Activated CD4-positive, alpha-beta T cell treated with anti-CD3 and anti-CD28 coated beads for 24 hours (primary cell): Measurements from ENCODE around the gene ATOX1.

Source experiments
- DNase-seq, 2 donors: peaks; one replicate each; pipeline ENCODE4 v3.0.0-alpha.2; 2020; ENCODE audit warnings: low read depth in 2 of 2

Gene ATOX1

DNA sequence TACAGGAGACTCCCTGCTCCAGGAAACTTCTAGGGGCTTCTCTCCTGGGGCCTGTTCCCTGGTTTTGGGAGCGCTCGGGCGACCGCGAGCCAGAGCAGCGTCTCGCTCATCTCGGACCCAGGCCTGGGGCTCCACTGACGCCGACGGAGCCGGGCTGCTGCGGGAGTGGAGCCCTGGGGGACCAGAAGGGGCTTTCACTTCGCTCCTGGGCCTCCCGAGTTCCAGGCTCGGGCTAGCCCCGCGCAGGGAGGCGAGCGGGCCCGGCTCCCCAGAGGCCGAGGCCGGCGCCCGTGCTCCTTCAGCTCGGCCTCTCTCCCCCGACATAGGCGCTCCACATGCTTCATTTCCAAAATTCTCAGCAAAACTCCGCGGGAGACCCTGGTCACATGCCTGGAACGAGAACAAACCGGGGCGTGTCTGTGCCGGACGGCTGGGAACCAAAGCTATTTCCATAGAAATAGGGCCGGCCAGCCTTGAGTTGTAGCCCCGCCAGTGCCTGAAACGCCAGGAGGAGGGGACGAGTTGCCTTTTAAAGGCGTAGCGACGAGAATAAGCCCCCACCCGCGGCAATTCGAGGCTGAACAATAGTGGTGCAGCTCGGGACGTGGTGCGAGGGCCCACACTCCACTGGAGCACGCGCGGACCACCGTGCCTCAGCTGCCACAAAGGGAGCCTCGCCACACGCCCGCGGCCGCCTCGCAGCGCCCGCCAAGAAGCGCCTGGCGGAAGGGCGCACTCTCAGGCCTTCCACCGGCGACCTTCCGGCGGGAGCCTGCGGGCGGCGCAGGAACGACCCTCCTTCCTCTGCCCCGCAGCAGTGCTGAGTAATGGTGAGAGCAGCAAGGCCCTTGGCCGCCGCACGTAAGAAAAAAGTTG is 12.2 kb upstream of the ATOX1 start:
- no peak for DNase-seq

- DNase-seq, result no peak
These were observed 8.5 kb upstream of the ATOX1 start for GRCh38 chr5:151766975-151767374.

- no peak for DNase-seq
These were observed 6.4 kb upstream of the ATOX1 start for GRCh38 chr5:151764801-151765200.

DNA sequence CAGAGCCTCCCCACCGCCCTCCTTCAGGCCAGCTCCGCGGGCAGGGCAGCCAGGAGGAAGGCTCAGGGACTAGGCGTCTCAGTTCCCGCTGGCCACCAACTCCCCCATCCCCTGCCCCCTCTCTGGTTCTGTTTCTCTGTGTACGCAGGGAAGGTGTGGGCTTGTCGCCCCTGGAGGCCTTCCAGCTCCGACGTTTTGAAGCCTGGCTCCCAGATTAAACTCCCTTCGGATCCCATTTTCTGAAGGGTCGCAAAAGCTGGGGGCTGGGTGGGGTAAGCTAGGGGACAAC is 346 bp downstream of the ATOX1 start:
- no peak for DNase-seq

GRCh38 chr5:151757233-151758140 is 944 bp downstream of the ATOX1 start:
- peak in 1 of 2 donors; percentile 11 for DNase-seq

DNA sequence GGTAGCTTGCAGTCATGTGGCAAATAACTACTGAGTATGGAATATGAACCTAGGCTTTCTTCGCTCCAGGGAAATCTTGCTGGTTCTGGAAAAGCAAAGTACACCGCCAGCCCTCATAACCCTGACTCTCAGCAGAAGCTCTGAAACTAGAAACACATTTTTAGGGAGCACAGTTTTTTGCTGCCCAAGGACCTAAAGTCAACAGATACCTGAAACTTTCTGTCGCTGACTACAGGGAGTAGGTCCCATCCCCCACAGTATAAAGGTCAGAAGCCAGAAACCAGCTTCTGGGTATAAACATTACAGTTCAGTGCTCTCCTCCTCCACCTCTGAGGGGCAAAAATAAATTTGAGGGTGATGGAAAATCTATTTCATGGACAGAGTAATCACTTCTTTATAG is 3.0 kb downstream of the ATOX1 start:
- no peak for DNase-seq

GRCh38 chr5:151751593-151751992 is 6.8 kb downstream of the ATOX1 start:
- DNase-seq, result no peak

DNA sequence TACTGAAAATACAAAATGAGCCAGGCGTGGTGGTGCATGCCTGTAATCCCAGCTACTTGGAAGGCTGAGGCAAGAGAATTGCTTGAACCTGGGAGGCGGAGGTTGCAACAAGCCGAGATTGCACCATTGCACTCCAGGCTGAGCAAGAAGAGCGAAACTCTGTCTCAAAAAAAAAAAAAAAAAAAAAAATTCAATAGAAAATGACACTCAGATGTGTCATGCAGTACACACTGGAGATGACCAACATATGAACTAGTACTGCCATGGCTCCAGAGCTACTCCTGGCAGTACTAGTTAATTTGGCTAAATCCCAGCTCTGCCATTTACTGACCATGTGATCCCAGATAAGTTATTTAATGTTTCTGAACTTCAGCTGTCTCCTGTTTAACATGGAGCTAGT is 7.3 kb downstream of the ATOX1 start:
- DNase-seq, result no peak

GRCh38 chr5:151750121-151750520 is 8.3 kb downstream of the ATOX1 start:
- DNase-seq, result no peak

DNA sequence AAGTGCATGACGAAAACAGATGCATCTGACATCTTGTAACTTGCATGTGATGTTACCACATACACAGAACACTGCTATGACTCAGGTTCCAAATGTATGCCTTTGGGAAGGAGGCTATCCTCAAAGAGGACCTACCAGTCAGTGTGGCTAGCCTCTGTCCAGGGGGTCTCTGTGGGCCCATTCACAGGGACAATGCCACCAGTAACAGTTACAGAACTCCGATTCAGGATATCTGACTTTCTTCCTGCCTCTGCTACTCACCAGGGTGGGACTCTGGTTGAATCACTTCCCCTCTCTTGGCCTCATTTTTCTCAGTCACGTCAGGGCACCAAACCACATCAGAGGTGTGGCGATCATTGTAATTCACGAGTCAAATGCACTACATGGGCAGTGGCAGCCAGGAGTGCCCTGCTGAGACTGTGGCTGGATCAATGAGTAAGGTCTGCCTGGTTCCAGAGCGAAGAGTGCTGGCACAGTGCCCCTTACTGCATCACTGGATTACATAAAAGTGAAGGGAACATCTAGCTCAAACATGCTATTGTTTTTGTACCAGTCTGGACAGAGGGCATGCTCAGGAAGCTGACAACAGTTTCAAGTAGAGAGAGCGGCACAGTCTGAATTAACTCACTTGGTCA is 13.2 kb downstream of the ATOX1 start:
- no peak for DNase-seq

DNA sequence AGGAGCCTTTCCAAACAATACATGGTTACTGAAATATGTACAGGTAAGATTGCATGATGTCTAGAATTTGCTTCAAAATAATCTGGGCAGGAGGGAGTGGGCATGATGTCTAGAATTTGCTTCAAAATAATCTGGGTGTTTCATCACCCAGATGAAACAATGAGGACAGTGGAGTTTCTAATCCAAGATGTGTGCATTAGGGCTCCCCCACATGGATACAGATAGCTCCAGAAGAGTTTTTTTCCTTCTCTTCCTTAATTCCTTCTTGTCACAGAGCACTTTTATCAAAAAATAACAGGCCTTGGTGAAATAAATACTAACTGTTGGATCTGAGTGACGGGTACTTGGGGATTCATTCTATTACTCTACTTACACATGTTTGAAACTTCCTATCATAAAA is 14.9 kb downstream of the ATOX1 start:
- DNase-seq, result no peak

- no peak for DNase-seq
These were observed 15.5 kb downstream of the ATOX1 start for GRCh38 chr5:151742870-151743294.

- no peak for DNase-seq
These were observed 16.6 kb downstream of the ATOX1 start for GRCh38 chr5:151741678-151742423.

DNA sequence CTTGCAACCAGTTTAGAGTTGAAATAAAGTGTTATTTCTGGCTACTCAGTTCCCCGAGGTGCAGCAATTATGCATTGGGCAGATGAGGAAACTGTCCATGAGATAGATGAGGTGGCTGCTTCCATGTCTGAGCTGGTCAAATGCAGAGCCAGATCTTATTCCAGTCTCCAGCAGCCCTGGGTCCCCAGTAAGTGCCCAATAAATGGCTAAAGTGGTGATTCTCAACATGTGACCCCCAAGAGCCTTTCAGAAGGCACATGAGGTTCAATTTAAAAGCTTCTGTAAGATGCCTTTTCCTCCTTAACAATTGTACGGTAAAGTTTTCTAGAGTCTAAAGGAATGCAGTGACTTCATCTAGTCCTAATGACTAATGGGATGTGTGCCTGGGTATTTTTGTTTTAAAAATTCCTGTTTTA is 17.5 kb downstream of the ATOX1 start:
- no peak for DNase-seq

- peak; percentile 21 to 24 for DNase-seq
These were observed 18.0 kb downstream of the ATOX1 start for GRCh38 chr5:151740336-151740942.

- DNase-seq, result no peak
These were observed 18.5 kb downstream of the ATOX1 start for GRCh38 chr5:151739939-151740335.

DNA sequence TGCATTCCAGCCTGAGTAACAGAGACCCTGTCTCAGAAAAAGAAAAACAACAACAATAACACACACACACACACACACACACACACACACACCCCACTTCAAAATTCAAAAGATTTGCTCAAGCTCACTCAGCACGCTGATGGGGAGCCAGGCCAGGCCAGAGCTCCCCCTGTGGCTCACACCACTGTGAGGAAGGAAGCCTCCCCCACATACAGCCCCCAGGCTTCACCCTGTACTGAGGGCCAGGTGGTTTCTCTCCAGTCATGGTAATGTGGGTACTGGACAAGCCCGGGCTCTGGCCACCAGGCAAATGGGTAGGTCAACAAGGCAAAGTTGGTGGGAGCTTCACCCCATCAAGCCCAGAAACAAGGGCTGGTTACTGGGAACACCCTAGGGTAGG is 19.0 kb downstream of the ATOX1 start:
- DNase-seq, result no peak

GRCh38 chr5:151738125-151738848 is 20.1 kb downstream of the ATOX1 start:
- no peak for DNase-seq

GRCh38 chr5:151737431-151737830 is 21.0 kb downstream of the ATOX1 start:
- no peak for DNase-seq

DNA sequence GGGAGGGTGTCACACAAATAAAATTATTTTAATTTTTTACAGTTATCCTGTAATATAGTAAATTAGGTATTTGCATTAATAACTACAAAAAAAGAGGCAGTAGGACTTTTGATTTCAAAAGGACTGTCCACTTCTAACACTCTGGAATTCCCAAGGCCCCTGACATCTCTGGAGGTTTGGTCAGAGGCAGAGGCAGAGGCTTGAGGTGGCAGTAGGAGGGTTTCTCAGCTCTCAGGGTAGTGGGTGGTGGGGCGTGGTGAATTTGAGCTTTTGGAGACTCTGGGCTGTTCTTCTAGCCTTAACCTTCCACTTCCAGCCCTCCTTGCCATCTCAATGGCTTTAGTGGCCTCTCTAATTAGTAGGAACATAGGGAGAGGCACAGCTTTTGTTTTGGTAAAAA is 22.8 kb downstream of the ATOX1 start:
- no peak for DNase-seq

GRCh38 chr5:151734064-151734408 is 24.4 kb downstream of the ATOX1 start:
- DNase-seq, result no peak
